Progenitor cell of endocrine pancreas (in vitro differentiated cells): Measurements from ENCODE around the gene APOD. TPM values are rescaled to one million over a fixed set of nuclear protein-coding genes. Genes with fewer than 3 reads are reported as not detected.
A peak's percentile ranks its signal among the peaks of the same experiment; 100 is the strongest.

ENCODE experiments used
- DNase-seq: peaks from one replicate; pipeline ENCODE4 v3.0.0; 2021; ENCODE audit warnings: low spot score; ENCODE audit not compliant: unreplicated experiment
- H3K27ac Mint-ChIP-seq: 2 replicates; pipeline ENCODE4 v1.8.0; 2021; ENCODE audit warnings: mild to moderate bottlenecking, moderate library complexity, mixed read lengths
- H3K27me3 Mint-ChIP-seq: 2 replicates; pipeline ENCODE4 v1.8.0; 2021; ENCODE audit warnings: mixed read lengths
- H3K36me3 Mint-ChIP-seq: 2 replicates; pipeline ENCODE4 v1.8.0; 2022; ENCODE audit warnings: mixed read lengths; ENCODE audit not compliant: insufficient read depth
- H3K4me1 Mint-ChIP-seq: 2 replicates; pipeline ENCODE4 v1.8.0; 2021; ENCODE audit warnings: low read depth, mixed read lengths
- H3K4me3 Mint-ChIP-seq: 2 replicates; pipeline ENCODE4 v1.8.0; 2021; ENCODE audit warnings: low read depth, mild to moderate bottlenecking, moderate library complexity, mixed read lengths
- H3K9me3 Mint-ChIP-seq: 2 replicates; pipeline ENCODE4 v1.8.0; 2021; ENCODE audit warnings: low read depth, mixed read lengths
- total RNA-seq: library from RNA; stranded (reverse); gene quantifications from 2 replicates; pipeline ENCODE4 v1.2.1, GENCODE V29; 2021
- TF ChIP-seq, protein P1 (sequence below): fragments of 200-600 bp; sonication (generic); IDR thresholded peaks from one replicate; pipeline ENCODE4 v1.5.0; 2021; ENCODE audit warnings: antibody characterized with exemption, mild to moderate bottlenecking; ENCODE audit not compliant: unreplicated experiment

Gene APOD
- total RNA-seq, 1 donor from 2014 or later, result not detected

DNA sequence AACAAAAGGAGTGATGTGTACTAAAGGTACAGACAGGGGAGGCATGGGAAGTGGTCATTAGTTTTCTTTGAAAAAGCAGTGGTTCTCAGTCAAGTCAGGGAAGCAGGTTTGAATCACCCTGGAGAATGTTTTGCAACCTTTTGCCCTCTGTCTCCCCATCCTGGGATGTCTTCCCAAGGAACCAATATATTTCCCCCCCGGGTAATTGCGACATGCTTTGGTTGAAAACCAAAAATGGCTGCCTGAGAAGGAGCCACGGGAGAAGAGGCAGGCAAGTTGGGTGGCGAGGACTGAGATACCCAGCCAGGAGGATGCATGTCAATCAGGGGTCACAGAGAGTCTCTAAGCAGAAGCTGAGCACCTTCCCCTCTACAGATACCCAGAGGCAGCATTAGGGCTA lies 20.4 kb downstream of the APOD start:
- Mint-ChIP-seq H3K36me3 (no peaks in the 10 kb centered on the region), H3K4me3 (no peak overlapping the region), H3K27me3 (peaks cover 4% of the 10 kb centered on the region), H3K27ac (no peak overlapping the region), H3K4me1 (peaks cover 6% of the 10 kb centered on the region), H3K9me3 (no peaks in the 10 kb centered on the region)
- TF ChIP-seq, protein P1, sequence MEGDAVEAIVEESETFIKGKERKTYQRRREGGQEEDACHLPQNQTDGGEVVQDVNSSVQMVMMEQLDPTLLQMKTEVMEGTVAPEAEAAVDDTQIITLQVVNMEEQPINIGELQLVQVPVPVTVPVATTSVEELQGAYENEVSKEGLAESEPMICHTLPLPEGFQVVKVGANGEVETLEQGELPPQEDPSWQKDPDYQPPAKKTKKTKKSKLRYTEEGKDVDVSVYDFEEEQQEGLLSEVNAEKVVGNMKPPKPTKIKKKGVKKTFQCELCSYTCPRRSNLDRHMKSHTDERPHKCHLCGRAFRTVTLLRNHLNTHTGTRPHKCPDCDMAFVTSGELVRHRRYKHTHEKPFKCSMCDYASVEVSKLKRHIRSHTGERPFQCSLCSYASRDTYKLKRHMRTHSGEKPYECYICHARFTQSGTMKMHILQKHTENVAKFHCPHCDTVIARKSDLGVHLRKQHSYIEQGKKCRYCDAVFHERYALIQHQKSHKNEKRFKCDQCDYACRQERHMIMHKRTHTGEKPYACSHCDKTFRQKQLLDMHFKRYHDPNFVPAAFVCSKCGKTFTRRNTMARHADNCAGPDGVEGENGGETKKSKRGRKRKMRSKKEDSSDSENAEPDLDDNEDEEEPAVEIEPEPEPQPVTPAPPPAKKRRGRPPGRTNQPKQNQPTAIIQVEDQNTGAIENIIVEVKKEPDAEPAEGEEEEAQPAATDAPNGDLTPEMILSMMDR, result no peak
- no peak for DNase-seq

DNA sequence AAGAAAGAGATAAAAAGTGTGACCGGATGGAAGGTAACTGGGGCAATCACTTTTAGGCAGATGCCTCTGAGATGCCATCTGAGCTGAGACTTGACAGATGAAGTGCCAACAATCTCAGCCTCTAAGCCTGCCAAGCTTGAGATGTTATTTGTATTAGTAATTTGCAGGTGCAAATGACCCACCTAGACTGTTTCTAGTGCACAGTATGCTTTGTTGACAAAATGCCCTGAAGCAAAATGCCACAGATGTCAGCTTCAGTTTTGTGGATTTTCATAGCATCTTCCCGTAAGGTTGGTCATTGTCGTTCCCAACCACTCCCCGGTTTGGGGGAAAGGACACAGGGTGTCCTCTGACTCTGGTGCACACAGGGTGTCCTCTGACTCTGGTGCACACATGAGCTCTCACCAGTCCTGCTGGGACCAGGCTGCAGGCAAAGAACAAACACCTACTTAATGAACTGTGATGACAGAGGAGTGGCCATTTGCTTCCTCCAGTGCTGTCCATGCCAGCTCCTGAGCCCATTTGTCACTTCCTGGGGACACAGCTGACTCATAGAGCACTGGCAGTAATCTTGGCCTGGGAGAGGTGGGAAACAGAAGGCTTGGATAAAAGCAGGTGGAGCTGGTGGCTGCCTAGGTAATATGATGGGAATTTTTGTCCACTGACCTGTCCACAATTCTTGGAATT lies 23.9 kb downstream of the APOD start:
- DNase-seq, result no peak
- TF ChIP-seq, protein P1, result no peak
- Mint-ChIP-seq H3K4me3 (no peak overlapping the region), H3K4me1 (peaks cover 19% of the 10 kb centered on the region), H3K27me3 (no peaks in the 10 kb centered on the region), H3K36me3 (no peaks in the 10 kb centered on the region), H3K9me3 (no peaks in the 10 kb centered on the region), H3K27ac (no peak overlapping the region)

DNA sequence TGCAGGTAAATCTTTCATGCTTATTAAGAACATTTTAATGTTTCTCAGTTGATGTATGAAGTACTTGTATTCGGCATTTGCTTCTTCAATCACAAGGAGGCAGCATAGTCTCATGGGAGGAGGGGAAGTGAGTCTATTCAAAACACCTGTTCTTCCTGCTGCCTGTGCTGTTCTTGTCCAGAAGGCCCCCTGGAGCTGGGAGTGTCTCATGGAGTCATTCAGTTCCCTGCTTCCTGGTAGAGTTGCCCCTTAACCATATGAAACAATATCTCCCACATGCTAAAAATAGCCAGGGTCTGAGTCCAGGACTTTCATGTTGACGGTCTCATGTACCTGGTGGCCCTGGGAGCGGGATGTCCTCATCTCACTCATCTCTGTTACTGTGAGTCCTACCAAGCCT lies 25.1 kb downstream of the APOD start:
- DNase-seq, result no peak
- H3K27me3 Mint-ChIP-seq, result no peaks in the 10 kb centered on the region
- TF ChIP-seq, protein P1, result peak; percentile 49
- no peak overlapping the region for H3K4me3 Mint-ChIP-seq
- H3K9me3 Mint-ChIP-seq, result no peaks in the 10 kb centered on the region
- H3K4me1 Mint-ChIP-seq, result peaks cover 19% of the 10 kb centered on the region
- H3K36me3 Mint-ChIP-seq, result no peaks in the 10 kb centered on the region
- H3K27ac Mint-ChIP-seq, result peak overlapping the region; percentile 38

DNA sequence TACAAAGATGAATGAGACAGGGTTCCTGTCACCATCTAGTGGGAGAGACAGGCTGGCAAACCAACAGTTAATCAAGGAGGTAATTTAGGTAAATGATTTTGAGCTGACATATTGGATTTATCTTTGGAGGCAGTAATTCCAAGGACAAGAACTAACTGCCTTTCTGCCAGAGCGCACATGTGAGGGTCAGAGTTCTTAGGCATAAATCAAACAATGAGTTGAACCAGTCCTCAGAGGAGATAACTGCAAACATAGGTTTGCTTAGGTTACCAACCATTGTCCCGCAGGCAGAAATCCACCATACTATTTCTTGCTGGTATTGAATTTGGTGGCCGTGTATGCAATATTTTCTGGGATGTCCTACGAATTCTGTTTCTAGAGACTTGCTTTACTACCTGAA lies 26.4 kb downstream of the APOD start:
- TF ChIP-seq, protein P1, result no peak
- H3K36me3 Mint-ChIP-seq, result no peaks in the 10 kb centered on the region
- H3K27me3 Mint-ChIP-seq, result no peaks in the 10 kb centered on the region
- no peak overlapping the region for H3K4me3 Mint-ChIP-seq
- H3K9me3 Mint-ChIP-seq, result no peaks in the 10 kb centered on the region
- DNase-seq, result no peak
- H3K27ac Mint-ChIP-seq, result no peak overlapping the region
- H3K4me1 Mint-ChIP-seq, result peaks cover 21% of the 10 kb centered on the region

DNA sequence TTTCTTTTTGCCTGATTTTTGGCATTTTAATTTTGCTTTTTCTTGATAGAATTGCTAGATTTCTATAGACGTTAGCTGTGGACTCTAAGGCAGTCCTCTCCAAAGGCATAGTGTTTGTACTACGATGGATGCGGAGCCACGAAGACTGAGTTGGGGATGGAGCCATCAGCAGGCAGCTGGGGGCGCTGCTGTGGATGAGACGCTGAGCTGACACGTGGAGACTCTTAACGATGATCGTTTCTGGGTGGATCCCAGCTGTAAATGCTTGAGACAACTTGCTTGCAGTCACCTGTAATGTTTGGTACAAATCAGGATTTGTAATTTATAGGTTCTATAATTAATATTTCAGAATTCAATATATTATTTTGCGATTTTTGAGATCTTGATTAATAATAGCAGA lies 27.4 kb downstream of the APOD start:
- TF ChIP-seq, protein P1, result peak; percentile 26
- DNase-seq, result no peak
- H3K27ac Mint-ChIP-seq, result no peak overlapping the region
- H3K36me3 Mint-ChIP-seq, result no peaks in the 10 kb centered on the region
- H3K4me3 Mint-ChIP-seq, result no peak overlapping the region
- H3K4me1 Mint-ChIP-seq, result peaks cover 21% of the 10 kb centered on the region
- H3K9me3 Mint-ChIP-seq, result no peaks in the 10 kb centered on the region
- no peaks in the 10 kb centered on the region for H3K27me3 Mint-ChIP-seq
